HUES64 (cell line): ENCODE measurements around the gene CAPRIN2.

Experiments
- H3K27ac ChIP-seq: 2 replicates; pipeline ENCODE4 v1.7.0; 2013; ENCODE audit warnings: low read depth, low read length, inconsistent platforms
- H3K27me3 ChIP-seq: 2 replicates; pipeline ENCODE4 v1.6.1; 2013; ENCODE audit warnings: mild to moderate bottlenecking, low read length; ENCODE audit not compliant: insufficient read depth
- H3K36me3 ChIP-seq: 2 replicates; pipeline ENCODE4 v1.6.1; 2013; ENCODE audit warnings: mild to moderate bottlenecking, low read length; ENCODE audit not compliant: insufficient read depth
- H3K4me1 ChIP-seq: 2 replicates; pipeline ENCODE4 v1.6.1; 2013; ENCODE audit warnings: mild to moderate bottlenecking, low read length, moderate library complexity; ENCODE audit not compliant: insufficient read depth
- H3K4me3 ChIP-seq: 2 replicates; pipeline ENCODE4 v1.5.1; 2013; ENCODE audit warnings: mild to moderate bottlenecking, low read length, moderate library complexity
- H3K9ac ChIP-seq: 2 replicates; pipeline ENCODE4 v1.6.1; 2013; ENCODE audit warnings: mild to moderate bottlenecking, low read depth, low read length
- H3K9me3 ChIP-seq: 2 replicates; pipeline ENCODE4 v1.6.1; 2013; ENCODE audit warnings: low read depth, low read length; ENCODE audit not compliant: insufficient read depth
- WGBS: fragments of 150-250, 120-280 bp; methylation state at CpG from one replicate; pipeline ENCODE4 v1.1.7; 2013; ENCODE audit warnings: missing lambda C conversion rate; 5-methylcytosine and 5-hydroxymethylcytosine counted together

Gene CAPRIN2

DNA sequence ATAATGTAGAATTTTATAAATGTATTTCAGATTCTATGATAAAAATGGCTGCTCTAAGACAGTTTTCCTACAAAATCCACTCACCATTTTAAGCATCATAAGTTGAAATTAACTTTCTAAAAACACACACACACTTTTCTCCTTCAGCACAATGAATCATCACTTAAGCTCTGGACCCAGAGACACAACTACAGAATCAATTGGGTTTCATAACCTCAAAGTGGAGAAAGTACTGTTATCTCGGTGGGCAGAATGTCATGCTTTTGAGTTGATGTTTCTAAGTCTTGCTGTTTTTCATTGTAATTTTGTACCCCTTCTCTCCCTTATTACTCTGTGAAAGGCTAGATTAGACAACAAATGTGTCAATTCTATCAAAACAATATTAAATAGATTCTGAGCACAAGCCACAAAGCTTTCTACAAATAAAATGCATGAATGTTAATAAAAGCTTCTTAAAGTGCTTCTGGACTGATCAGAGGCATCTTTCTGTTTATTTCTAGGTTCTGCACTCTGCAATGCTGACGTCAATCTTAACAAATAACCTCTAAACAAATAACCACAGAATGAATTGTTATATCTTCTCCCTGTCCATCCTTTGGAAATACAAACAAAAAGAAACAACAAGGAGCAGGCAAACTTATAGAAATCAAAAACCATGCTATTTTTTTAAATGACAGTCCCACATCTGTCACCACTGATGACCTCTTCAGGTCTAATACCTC is 67.3 kb downstream of the CAPRIN2 start:
- no peak overlapping the region for H3K27ac ChIP-seq
- 0 out of 2 replicates have a peak, but pooled peaks cover 5% of the 10 kb centered on the region for H3K4me1 ChIP-seq
- 96% methylated on average over 2 of the region's 2 CpGs for WGBS

DNA sequence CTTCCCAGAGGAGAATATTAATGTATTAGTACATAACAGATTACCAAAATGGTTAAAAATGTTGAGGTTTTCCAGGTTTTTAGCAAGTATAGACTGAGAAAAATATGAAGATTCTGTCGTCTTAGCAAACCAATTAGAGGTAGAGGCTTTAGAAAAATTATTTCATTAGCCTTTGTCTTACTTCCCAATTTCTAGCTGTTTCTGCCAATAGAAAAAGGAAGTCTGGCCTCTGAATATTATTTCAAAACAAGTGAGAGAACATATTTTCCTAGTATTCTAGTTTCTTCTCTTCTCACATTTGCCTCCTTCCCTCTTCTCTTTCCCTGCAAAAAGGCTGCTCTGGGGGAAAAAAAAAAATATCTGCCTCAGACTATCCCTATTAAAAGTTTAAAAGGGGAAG is 75.5 kb downstream of the CAPRIN2 start:
- Histone ChIP-seq H3K4me1 (no peaks in the 10 kb centered on the region), H3K27me3 (no peaks in the 10 kb centered on the region), H3K9me3 (no peaks in the 10 kb centered on the region), H3K27ac (no peak overlapping the region), H3K4me3 (no peak overlapping the region), H3K36me3 (peaks cover 58% of the 10 kb centered on the region), H3K9ac (no peak overlapping the region)
- 100% methylated on average over 1 of the region's 1 CpG for WGBS

More for the DNA sequence above, 67.3 kb downstream of the CAPRIN2 start:
- no peak overlapping the region for H3K4me3 ChIP-seq
- H3K9ac ChIP-seq = no peak overlapping the region
- no peaks in the 10 kb centered on the region for H3K27me3 ChIP-seq
- no peaks in the 10 kb centered on the region for H3K9me3 ChIP-seq
- peaks cover 14% of the 10 kb centered on the region for H3K36me3 ChIP-seq

DNA sequence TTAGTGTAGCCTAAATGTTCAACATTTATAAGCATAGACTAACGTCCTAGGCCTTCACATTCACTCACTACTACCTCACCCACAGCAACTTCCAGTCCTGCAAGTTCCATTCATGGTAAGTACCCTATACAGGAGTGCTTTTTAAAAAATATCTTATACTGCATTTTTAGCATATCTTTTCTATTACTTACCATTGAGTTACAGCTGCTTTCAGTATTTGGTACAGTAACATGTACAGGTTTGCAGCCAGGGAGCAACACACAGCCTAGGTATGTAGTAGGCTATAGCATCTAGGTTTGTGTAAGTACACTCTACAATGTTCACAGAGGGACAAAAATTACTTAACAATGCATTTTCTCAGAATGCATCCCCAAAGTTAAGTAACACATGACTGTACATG is 76.5 kb downstream of the CAPRIN2 start:
- H3K4me3 ChIP-seq = no peak overlapping the region
- 86% methylated on average over 1 of the region's 1 CpG for WGBS
- H3K36me3 ChIP-seq = peaks cover 64% of the 10 kb centered on the region

DNA sequence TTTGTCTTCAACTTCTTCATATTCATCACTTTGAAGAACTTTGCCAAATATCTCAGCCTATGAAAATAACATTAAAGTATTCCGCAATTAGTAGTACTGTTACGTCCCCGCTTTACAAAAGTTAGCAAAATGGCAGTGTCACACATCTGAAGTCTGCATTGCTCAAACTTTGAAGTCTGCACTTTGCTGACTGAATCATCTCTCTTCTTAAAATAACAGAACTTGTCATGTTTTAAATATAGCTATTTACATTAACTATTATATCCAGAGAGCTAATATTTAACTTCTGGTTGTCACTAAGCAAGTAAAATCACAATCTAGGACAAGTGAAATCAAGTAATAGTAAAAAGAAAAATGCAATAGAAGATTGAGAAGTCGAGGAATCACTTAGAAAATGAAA is 93.5 kb downstream of the CAPRIN2 start:
- no peak overlapping the region for H3K4me3 ChIP-seq
- peaks cover 70% of the 10 kb centered on the region for H3K36me3 ChIP-seq
- no peak overlapping the region for H3K9ac ChIP-seq
- H3K27me3 ChIP-seq = no peaks in the 10 kb centered on the region
- 97% methylated on average over 3 of the region's 4 CpGs for WGBS
- H3K9me3 ChIP-seq = no peaks in the 10 kb centered on the region
- H3K4me1 ChIP-seq = no peaks in the 10 kb centered on the region
- H3K27ac ChIP-seq = no peak overlapping the region

More for the DNA sequence above, 76.5 kb downstream of the CAPRIN2 start:
- Histone ChIP-seq H3K9ac (no peak overlapping the region), H3K27me3 (no peaks in the 10 kb centered on the region), H3K27ac (no peak overlapping the region), H3K4me1 (no peaks in the 10 kb centered on the region), H3K9me3 (no peaks in the 10 kb centered on the region)
